Measurements from ENCODE around the gene JAKMIP2. TPM values are rescaled to one million over a fixed set of nuclear protein-coding genes. Genes with fewer than 3 reads are reported as not detected.

Gene JAKMIP2
- total RNA-seq, 1 experiment from 2014 or later = not detected

GRCh38 chr5:147552897-147553296 is 229.6 kb downstream of the JAKMIP2 start:
- ChIA-PET CTCF (no interaction called here), RAD21 (ENCODE audit: low non-redundant PET in 1 of 2, low total read pairs in 2 of 2, uncharacterized antibody in 2 of 2, unreplicated experiment in 2 of 2) (no interaction called here), POLR2A (no interaction called here)
- intact Hi-C loops (cut with micrococcal nuclease) = no loop called here
- no peak for ATAC-seq
- Histone ChIP-seq H2AFZ (ENCODE audit: low read depth, low read length, poor library complexity, severe bottlenecking) (no peak overlapping the region), H3K4me2 (ENCODE audit: low read length) (no peak overlapping the region), H3K27me3 (ENCODE audit: insufficient read depth, low read length) (0 out of 2 replicates have a peak, but pooled peaks cover 7% of the 10 kb centered on the region), H3K9ac (ENCODE audit: low read length) (no peak overlapping the region), H3K79me2 (ENCODE audit: insufficient read depth, low read length) (no peaks in the 10 kb centered on the region), H3K9me3 (ENCODE audit: control insufficient read depth in 1 of 2, insufficient read depth in 1 of 2, low read depth in 1 of 2, low read length in 2 of 2) (no peaks in the 10 kb centered on the region), H3K4me3 (replicated peaks in 1 of 2; ENCODE audit: low read depth in 1 of 2, low read length in 2 of 2) (no peak overlapping the region), H3K36me3 (ENCODE audit: control insufficient read depth in 1 of 2, insufficient read depth in 2 of 2, low read length in 2 of 2) (no peaks in the 10 kb centered on the region), H3K4me1 (ENCODE audit: control insufficient read depth in 1 of 2, insufficient read depth in 2 of 2, low read length in 2 of 2) (no peaks in the 10 kb centered on the region), H4K20me1 (ENCODE audit: insufficient read depth) (no peaks in the 10 kb centered on the region), H3K27ac (ENCODE audit: low read depth, low read length) (no peak overlapping the region), H3K9me2 (ENCODE audit: insufficient read depth) (no peaks in the 10 kb centered on the region)
- BruUV-seq (replicated peaks) = no TSS peak
- no peak for TF ChIP-seq ATF3 (IDR thresholded peaks at IDR 0.05)
- TF ChIP-seq JUND (IDR thresholded peaks at IDR 0.05) = no peak
- TF ChIP-seq SP1 (IDR thresholded peaks at IDR 0.05; ENCODE audit: low read depth) = no peak
- TF ChIP-seq SRF (IDR thresholded peaks at IDR 0.05; ENCODE audit: low read depth) = no peak
- no peak for TF ChIP-seq RAD21 (IDR thresholded peaks at IDR 0.05; ENCODE audit: low read depth)
- TF ChIP-seq ELF1 (IDR thresholded peaks at IDR 0.05; ENCODE audit: borderline replicate concordance, low read depth) = no peak
- no peak for TF ChIP-seq POLR2A (IDR thresholded peaks at IDR 0.05; ENCODE audit: borderline replicate concordance, extremely low read depth, insufficient read depth, insufficient read length)
- TF ChIP-seq FOSL1 (IDR thresholded peaks at IDR 0.05; ENCODE audit: low read depth) = no peak
- TF ChIP-seq CBX3 (IDR thresholded peaks at IDR 0.05; ENCODE audit: low read depth) = no peak
- TF ChIP-seq YY1 (IDR thresholded peaks at IDR 0.05; ENCODE audit: extremely low read depth, insufficient replicate concordance, low read depth, low read length) = no peak
- no peak for TF ChIP-seq ZBTB33 (IDR thresholded peaks at IDR 0.05; ENCODE audit: extremely low read depth, insufficient replicate concordance, low read length)
- TF ChIP-seq REST (IDR thresholded peaks at IDR 0.05; ENCODE audit: low read depth) = no peak
- no peak for TF ChIP-seq MAX (IDR thresholded peaks at IDR 0.05)
- no peak for TF ChIP-seq POLR2AphosphoS5 (IDR thresholded peaks at IDR 0.05; ENCODE audit: low read depth, low read length)
- TF ChIP-seq SIN3A (IDR thresholded peaks at IDR 0.05; ENCODE audit: low read depth) = no peak
- no peak for TF ChIP-seq ZNF274 (IDR thresholded peaks at IDR 0.05; ENCODE audit: low read depth, low read length)
- no peak for TF ChIP-seq CTCF (IDR thresholded peaks at IDR 0.05 in 2 of 3, conservative IDR thresholded peaks at IDR 0.05 in 1 of 3; ENCODE audit: borderline replicate concordance in 1 of 3, insufficient read depth in 1 of 3, low read depth in 2 of 3, low read length in 2 of 3)
- TF ChIP-seq TCF7L2 (IDR thresholded peaks at IDR 0.05; ENCODE audit: borderline replicate concordance, extremely low read depth, insufficient read depth, insufficient read length) = no peak
- DNase-seq (ENCODE audit: low read depth, low spot score) = no peak

Measured in HCT116 (cell line).